K562 (cell line): ENCODE measurements around the gene DHX58.

Experiments used
- CBX8 ChIP-seq: fragments of 200-600 bp; sonication (generic); IDR thresholded peaks from 2 replicates; pipeline ENCODE4 v1.6.1; 2012; ENCODE audit warnings: borderline replicate concordance, mixed run types, low read depth, mild to moderate bottlenecking, moderate library complexity, mixed read lengths, low read length, control low read depth, inconsistent platforms; ENCODE audit not compliant: poor library complexity, severe bottlenecking; ENCODE audit errors: extremely low read depth
- CHD2 ChIP-seq: IDR thresholded peaks from 2 replicates; pipeline ENCODE4 v1.6.1; 2011; ENCODE audit warnings: low read depth, low read length
- ELK3 ChIP-seq: fragments of 450-650 bp; formaldehyde crosslinking; IDR thresholded peaks from 2 replicates; pipeline ENCODE4 v1.4.0; 2020; ENCODE audit warnings: mild to moderate bottlenecking
- RBFOX2 ChIP-seq: fragments of 200-400 bp; formaldehyde crosslinking; IDR thresholded peaks from 2 replicates; pipeline ENCODE4 v1.6.1; 2017; ENCODE audit warnings: low read depth, mild to moderate bottlenecking, low read length, moderate library complexity
- SMAD3 ChIP-seq: fragments of 450-650 bp; formaldehyde crosslinking; conservative IDR thresholded peaks from 2 replicates; pipeline ENCODE4 v1.4.0; 2020; ENCODE audit warnings: mild to moderate bottlenecking
- SP1 ChIP-seq: sonication (generic); formaldehyde crosslinking; IDR thresholded peaks from 2 replicates; pipeline ENCODE4 v1.8.1; 2022; ENCODE audit warnings: mild to moderate bottlenecking, missing genetic modification reagents
- TEAD4 ChIP-seq, 2 experiments: sonication (generic) in 1 of 2; formaldehyde crosslinking in 1 of 2; IDR thresholded peaks; 2 replicates each; pipeline versions ENCODE4 v1.6.1 to v1.8.0; 2012 to 2022; ENCODE audit warnings: borderline replicate concordance in 1 of 2, inconsistent platforms in 1 of 2, low read length in 1 of 2, mild to moderate bottlenecking in 1 of 2, missing genetic modification reagents in 1 of 2

GRCh38 chr17:42122371-42123303 is 10.1 kb upstream of the DHX58 start, which contains the start of gene HSPB9:
- TF ChIP-seq SMAD3 (CRISPR knock-in tag): no peak
- TF ChIP-seq SP1 (CRISPR knock-in tag): no peak
- no peak for TF ChIP-seq RBFOX2
- no peak for TF ChIP-seq CHD2
- TF ChIP-seq TEAD4 (IDR thresholded peaks at IDR 0.05; ENCODE audit: low read length): no peak
- TF ChIP-seq TEAD4 (CRISPR knock-in tag; IDR thresholded peaks at IDR 0.05; ENCODE audit: borderline replicate concordance): no peak
- no peak for TF ChIP-seq ELK3
- TF ChIP-seq CBX8: no peak
